Measurements from ENCODE around the gene KRT9. TPM values are rescaled to one million over a fixed set of nuclear protein-coding genes. Genes with fewer than 3 reads are reported as not detected.
"Not testable (repeated sequence)": the region's sequence is repeated elsewhere in the genome, so short reads cannot be mapped to it uniquely, and the experiment has no call there.

KRT9 gene
- total RNA-seq, 2 donors from 2014 or later, result not detected

DNA sequence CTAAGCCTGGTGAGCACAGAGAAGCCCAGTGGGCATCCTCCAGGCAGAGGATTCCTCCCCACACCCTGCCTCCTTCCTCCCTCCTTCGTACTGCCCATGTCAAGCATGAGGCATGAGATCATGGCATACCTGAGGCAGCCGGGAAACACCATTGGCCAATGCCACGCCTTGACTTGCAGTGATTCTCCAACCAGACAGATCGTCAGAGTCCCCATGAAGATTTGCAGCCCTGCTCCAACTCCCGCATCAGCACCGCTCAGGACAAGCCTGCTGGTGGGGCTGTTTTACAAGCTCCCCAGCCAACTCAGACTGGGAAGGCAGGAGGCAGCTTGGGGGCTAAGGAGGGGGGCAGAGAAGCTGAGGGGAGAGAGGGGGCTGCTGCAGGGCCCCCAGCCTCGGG is 43.6 kb upstream of the KRT9 start:
- TF ChIP-seq POLR2A (IDR thresholded peaks at IDR 0.05), result no peak
- TF ChIP-seq, protein P1, sequence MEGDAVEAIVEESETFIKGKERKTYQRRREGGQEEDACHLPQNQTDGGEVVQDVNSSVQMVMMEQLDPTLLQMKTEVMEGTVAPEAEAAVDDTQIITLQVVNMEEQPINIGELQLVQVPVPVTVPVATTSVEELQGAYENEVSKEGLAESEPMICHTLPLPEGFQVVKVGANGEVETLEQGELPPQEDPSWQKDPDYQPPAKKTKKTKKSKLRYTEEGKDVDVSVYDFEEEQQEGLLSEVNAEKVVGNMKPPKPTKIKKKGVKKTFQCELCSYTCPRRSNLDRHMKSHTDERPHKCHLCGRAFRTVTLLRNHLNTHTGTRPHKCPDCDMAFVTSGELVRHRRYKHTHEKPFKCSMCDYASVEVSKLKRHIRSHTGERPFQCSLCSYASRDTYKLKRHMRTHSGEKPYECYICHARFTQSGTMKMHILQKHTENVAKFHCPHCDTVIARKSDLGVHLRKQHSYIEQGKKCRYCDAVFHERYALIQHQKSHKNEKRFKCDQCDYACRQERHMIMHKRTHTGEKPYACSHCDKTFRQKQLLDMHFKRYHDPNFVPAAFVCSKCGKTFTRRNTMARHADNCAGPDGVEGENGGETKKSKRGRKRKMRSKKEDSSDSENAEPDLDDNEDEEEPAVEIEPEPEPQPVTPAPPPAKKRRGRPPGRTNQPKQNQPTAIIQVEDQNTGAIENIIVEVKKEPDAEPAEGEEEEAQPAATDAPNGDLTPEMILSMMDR (IDR thresholded peaks at IDR 0.05), result no peak
- Histone ChIP-seq H3K27ac (no peak overlapping the region), H3K36me3 (replicated peaks in 1 of 2; ENCODE audit: insufficient read depth in 1 of 2, low read depth in 2 of 2) (no peaks in the 10 kb centered on the region), H3K9me3 (no peaks in the 10 kb centered on the region), H3K4me1 (no peaks in the 10 kb centered on the region), H3K27me3 (no peaks in the 10 kb centered on the region), H3K4me3 (no peak overlapping the region)
- intact Hi-C loops (cut with DNase I), result no loop called here
- no peak for DNase-seq
- WGBS, 2 donors, result 31 to 42% methylated on average over 6 to 7 of the region's 7 CpGs
- ATAC-seq, result no peak

DNA sequence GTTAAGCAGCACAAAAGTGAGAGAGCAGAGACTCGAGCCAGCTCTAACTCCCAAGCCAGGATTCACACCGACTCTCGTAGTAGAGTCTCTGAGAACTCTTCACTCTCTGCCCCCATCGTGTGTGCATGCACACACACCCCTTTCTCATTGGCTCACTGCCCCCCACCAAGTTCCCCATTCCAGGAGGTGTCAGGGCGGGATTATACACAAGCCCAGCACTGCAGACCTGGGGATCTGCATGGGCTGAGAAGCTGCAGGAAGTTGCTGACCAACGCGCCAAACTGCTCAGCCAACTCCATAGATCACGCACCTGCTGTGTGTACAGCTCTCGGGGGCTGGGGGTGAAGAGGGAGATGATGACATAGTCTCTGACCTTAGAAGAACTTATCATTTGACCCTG is 42.9 kb upstream of the KRT9 start:
- H3K36me3 ChIP-seq (replicated peaks in 1 of 2; ENCODE audit: insufficient read depth in 1 of 2, low read depth in 2 of 2); H3K9me3 ChIP-seq; H3K27me3 ChIP-seq; H3K4me3 ChIP-seq; ATAC-seq; intact Hi-C loops (cut with DNase I); H3K4me1 ChIP-seq; DNase-seq; H3K27ac ChIP-seq: not testable (repeated sequence)
- WGBS, 2 donors, result 35 to 44% methylated on average over 9 of the region's 9 CpGs

DNA sequence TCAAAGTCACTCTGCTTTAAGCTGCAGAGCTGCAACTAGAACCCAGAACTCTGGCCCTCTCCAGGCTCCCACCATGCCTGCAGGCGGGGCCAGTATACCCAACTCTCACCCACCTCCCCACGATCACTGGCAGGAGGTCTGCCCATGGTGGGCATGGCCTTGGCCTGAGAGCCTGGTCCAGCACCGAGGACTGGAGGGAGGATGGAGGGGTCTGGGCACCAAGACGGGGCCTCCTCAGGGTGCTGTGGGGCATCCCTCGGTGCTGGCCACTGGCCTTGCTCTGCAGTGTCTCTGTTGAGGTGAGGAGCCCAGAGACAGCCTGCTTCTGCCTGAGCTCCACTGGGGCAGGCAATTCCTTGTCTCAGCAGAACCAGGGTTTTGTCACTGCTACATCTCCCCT is 42.2 kb upstream of the KRT9 start:
- no peak for TF ChIP-seq POLR2A (IDR thresholded peaks at IDR 0.05)
- TF ChIP-seq, protein P1 (IDR thresholded peaks at IDR 0.05), result no peak
- Histone ChIP-seq H3K4me1 (no peaks in the 10 kb centered on the region), H3K27ac (no peak overlapping the region), H3K4me3 (no peak overlapping the region), H3K27me3 (no peaks in the 10 kb centered on the region), H3K36me3 (replicated peaks in 1 of 2; ENCODE audit: insufficient read depth in 1 of 2, low read depth in 2 of 2) (no peaks in the 10 kb centered on the region), H3K9me3 (no peaks in the 10 kb centered on the region)
- no peak for ATAC-seq
- intact Hi-C loops (cut with DNase I), result no loop called here
- WGBS, 2 donors, result 60 to 69% methylated on average over 1 to 5 of the region's 5 CpGs
- DNase-seq, result no peak

DNA sequence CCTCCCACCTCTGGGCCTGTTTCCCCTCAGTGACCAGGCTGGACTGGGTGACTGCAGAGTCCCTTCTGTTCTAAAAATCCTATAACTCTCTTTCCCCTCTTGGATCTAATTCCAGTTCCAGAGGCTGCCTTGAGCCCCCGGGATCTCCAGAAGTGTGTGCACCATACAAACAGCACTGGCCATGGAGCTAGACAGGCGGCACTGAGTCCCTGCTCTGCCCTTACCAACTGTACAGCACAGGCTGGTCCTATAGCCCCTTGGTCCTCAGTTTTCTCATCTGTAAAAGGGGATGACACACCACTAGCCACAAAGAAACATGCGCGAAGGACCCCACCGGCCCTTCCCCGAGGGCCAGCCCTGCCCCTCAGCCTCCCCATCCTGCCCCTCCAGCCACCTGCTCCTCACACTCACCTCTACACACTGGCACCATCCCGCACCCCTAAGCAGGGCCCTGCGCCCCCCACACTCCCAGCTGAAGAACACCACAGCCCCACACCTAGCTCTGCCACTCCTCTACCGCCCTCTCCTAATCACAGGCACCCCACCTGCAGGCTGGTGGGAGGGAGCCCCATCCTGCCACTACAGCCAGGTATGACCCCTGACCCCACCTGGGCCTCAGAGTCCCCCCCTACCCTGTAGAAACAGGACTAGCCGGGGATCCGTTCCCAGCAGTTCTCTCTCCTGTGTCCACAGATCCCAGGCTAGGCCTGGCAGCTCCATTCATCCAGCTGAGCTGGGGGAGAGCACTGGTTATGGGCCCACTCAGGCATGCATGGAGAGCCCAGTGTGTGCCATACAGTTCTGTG is 41.6 kb upstream of the KRT9 start:
- DNase-seq (no peak), ATAC-seq (no peak)
- no peak overlapping the region for H3K4me3 ChIP-seq
- 69 to 79% methylated on average over 9 to 11 of the region's 11 CpGs for WGBS, 2 donors
- H3K36me3 ChIP-seq (replicated peaks in 1 of 2; ENCODE audit: insufficient read depth in 1 of 2, low read depth in 2 of 2), result no peaks in the 10 kb centered on the region
- TF ChIP-seq, protein P1 (IDR thresholded peaks at IDR 0.05), result no peak
- no peak for TF ChIP-seq POLR2A (IDR thresholded peaks at IDR 0.05)
- no peak overlapping the region for H3K27ac ChIP-seq
- no peaks in the 10 kb centered on the region for H3K9me3 ChIP-seq
- intact Hi-C loops (cut with DNase I), result no loop called here
- no peaks in the 10 kb centered on the region for H3K4me1 ChIP-seq
- H3K27me3 ChIP-seq, result no peaks in the 10 kb centered on the region

DNA sequence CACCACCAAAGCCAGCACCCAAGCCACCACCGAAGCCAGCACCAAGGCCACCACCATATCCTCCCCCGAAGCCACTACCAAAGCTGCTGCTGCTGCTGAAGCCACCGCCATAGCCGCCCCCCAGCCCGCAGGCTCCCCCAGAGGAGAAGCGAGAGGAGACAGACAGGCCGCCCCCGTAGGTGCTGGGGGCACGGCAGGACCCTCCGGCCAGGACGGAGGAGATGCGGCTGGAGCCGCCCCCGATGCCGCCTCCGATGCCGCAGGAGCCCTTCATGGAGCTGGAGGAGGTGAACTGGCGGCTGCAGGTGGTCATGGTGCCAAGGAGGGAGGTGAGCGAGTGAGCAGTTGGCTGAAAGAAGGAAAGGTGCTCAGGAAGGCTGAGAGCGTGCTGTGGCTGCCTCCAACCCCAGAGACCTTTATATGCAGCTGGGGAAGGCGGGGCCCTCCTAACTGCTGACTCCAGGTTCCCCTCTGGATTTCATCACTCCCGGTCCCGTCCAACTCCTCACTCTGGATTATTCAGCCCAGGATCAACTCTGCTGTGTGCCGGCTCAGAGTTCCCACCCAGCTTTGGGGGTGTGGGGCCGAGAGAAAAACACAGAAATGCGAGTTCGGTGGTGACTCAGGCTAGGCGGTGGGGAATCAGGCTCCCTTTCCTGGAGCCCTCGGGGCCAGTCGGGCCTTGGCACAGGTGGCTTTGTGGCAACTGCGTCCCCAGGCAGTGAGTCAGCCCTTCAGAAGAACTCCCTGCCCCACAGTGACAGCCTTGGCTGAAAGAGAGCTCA is 40.7 kb upstream of the KRT9 start, which contains the start of gene KRT16:
Gene KRT16, minus strand, starts transcription at position 392 of the 785 bp plus-strand sequence. Its CDS starts 79 bp downstream, at position 313.
- ATAC-seq; H3K36me3 ChIP-seq (replicated peaks in 1 of 2; ENCODE audit: insufficient read depth in 1 of 2, low read depth in 2 of 2); H3K4me3 ChIP-seq; H3K9me3 ChIP-seq; H3K27me3 ChIP-seq; H3K27ac ChIP-seq; DNase-seq; H3K4me1 ChIP-seq; intact Hi-C loops (cut with DNase I): not testable (repeated sequence)
- 64 to 82% methylated on average over 18 to 31 of the region's 31 CpGs for WGBS, 2 donors
